ENCODE results near the gene TMEM260.

GRCh38 chr14:56666294-56666693, 86.7 kb downstream of the TMEM260 start:
- TF ChIP-seq CTCF (IDR thresholded peaks at IDR 0.05 in 4 of 5, conservative IDR thresholded peaks at IDR 0.05 in 1 of 5) (no peak), POLR2A (IDR thresholded peaks at IDR 0.05) (no peak)
